Stomach (tissue), 4 donors: ENCODE data around the gene LRRC8B.

Experiments
- EP300 ChIP-seq: sonication (generic); formaldehyde crosslinking; IDR thresholded peaks from one replicate; pipeline ENCODE4 v1.6.1; 2017; ENCODE audit warnings: antibody characterized with exemption
- POLR2A ChIP-seq, 4 donors: fragments of 450-650 bp; IDR thresholded peaks; one replicate each; pipeline ENCODE4 v1.6.1; 2016; ENCODE audit warnings: antibody characterized with exemption in 4 of 4, control low read depth in 2 of 4, mild to moderate bottlenecking in 1 of 4, moderate library complexity in 1 of 4

DNA sequence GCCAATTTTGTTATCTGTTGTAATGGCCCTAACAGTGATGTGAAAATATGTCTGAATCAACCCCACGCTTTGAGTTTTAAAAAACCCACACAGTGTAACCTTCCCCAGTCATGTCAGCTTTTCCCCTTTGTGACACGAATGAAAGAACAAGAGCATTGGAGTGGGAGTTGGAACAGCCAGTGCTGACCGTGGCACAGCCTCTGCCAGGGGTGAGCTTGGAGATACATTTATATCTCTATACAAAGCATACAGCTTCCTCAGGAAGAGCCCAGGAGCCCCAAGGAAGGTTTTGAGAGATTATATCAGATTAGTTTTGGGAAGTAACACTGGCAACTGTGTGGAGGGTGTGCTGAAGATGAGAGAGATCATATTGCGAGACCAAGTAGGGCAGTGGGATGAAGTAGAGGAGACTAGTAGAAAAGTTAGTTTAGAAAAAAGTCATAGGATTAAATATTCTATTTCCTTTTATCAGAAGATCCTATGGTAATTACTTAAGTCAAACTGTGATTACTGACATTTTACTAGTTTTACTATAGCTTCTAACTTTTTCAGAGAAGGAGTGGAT lies 15.9 kb downstream of the LRRC8B start:
- TF ChIP-seq POLR2A (IDR thresholded peaks at IDR 0.05) (no peak), EP300 (no peak)
